Activated gamma-delta T cell (primary cell): ENCODE data around the gene LMCD1.

Source experiments
- DNase-seq: peaks from one replicate; lab custom pipeline; 2025; lab: John Stamatoyannopoulos, UW

The LMCD1 gene

DNA sequence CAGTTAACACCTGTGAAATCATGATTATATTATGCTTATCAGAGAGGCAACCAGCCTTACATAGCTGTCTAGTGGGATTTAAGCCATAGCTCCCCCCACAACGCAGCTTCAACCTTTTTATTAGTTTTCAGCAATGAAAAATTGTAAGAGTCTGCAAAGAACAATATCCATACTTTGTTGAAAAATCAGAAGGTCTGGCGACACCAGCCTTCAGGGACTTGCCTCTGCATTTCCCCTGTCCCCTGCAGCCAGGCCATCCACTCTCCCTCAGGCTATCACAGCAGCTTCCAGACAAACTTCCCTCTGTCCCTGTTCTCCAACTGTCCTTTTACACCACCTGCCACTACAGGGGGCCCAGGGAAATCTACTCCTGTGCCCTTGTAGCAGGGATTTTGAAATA is 83.0 kb downstream of the LMCD1 start:
- no peak for DNase-seq

GRCh38 chr3:8589880-8590556 is 88.4 kb downstream of the LMCD1 start:
- no peak for DNase-seq

GRCh38 chr3:8593021-8593827 is 91.6 kb downstream of the LMCD1 start:
- DNase-seq = no peak

DNA sequence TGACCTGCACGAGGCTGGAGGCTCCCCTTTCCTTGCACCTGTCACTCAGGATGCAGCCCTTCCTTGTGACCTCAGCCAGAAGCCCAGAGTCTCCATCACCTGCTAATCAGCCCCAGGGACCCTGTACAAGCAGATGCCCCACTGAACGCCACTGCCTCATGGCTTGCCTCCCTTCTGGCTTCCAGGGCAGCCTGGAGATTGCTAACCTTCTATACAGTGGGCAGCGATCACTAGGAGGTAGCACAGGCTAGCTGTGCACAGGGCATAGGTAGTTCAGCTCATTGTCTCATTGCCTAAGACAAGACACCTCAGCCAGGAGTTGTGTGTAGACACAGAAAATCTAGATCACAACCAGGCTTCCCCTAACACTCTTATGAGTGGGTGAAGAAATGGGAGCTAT is 93.6 kb downstream of the LMCD1 start:
- no peak for DNase-seq

GRCh38 chr3:8595695-8596115 is 94.1 kb downstream of the LMCD1 start:
- DNase-seq = no peak

- no peak for DNase-seq
These were observed 94.9 kb downstream of the LMCD1 start for GRCh38 chr3:8596321-8597218.

- DNase-seq = no peak
These were observed 95.7 kb downstream of the LMCD1 start for GRCh38 chr3:8597219-8597853.

GRCh38 chr3:8599146-8599545 is 97.5 kb downstream of the LMCD1 start:
- no peak for DNase-seq

DNA sequence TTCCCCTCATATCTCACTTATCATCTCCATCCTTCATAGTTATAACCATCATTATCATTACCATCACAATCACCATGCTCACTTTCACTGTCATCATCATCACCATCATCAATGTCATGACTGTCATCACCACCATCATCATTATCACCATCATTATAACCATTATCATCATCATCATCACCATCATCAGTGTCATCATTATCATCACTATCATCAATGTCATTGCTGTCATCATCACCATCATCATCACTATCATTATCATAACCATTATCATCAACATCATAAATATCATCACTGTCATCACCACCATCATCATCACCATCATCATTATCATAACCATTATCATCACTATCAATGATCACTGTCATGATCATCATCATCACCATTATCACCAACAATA is 98.8 kb downstream of the LMCD1 start:
- no peak for DNase-seq

- DNase-seq = no peak
These were observed 101.6 kb downstream of the LMCD1 start for GRCh38 chr3:8603115-8603710.

- no peak for DNase-seq
These were observed 102.4 kb downstream of the LMCD1 start for GRCh38 chr3:8604006-8604405.

- no peak for DNase-seq
These were observed 103.4 kb downstream of the LMCD1 start for GRCh38 chr3:8604988-8605387.

- DNase-seq = no peak
These were observed 105.1 kb downstream of the LMCD1 start for GRCh38 chr3:8606701-8607231.

DNA sequence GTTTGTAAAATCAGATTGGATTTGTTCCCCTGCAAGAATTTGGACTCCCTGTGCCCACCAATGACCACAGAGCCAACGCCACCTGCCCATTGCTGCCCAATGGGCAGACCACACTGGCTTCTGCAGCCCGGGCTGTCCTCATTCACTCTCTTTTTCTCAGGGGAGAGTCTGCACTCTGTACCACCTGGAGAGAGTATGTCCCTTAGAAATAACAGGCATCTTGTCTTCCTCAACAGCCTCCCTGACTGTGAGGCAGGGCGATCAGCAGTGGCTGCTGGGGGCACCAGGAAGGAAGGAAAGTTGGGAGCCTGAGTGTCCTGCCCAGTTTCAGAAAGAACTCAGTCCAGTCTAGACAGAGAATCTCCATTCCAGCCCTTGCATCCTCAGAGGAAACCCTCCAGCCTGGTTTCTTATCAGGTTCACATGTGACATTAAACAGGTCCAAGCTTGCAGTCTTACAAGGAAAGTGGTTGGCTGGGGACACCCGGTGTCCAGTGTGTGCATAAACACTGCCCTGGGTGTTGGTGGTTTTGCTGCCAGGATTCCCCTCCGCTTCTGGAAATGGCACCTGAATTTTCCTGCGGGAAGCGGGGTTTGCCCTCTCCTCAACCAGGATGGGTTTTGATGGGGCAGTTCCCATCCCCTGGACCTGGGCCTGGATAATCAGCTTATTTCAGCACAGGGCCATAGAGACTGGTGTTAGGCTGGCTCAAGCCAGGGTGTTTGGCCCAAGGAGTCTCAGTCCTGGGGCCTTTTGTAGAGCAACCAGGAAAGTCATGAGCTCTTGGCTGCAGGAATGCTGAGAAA is 105.8 kb downstream of the LMCD1 start:
- DNase-seq = no peak

- no peak for DNase-seq
These were observed 106.6 kb downstream of the LMCD1 start for GRCh38 chr3:8608041-8608790.

DNA sequence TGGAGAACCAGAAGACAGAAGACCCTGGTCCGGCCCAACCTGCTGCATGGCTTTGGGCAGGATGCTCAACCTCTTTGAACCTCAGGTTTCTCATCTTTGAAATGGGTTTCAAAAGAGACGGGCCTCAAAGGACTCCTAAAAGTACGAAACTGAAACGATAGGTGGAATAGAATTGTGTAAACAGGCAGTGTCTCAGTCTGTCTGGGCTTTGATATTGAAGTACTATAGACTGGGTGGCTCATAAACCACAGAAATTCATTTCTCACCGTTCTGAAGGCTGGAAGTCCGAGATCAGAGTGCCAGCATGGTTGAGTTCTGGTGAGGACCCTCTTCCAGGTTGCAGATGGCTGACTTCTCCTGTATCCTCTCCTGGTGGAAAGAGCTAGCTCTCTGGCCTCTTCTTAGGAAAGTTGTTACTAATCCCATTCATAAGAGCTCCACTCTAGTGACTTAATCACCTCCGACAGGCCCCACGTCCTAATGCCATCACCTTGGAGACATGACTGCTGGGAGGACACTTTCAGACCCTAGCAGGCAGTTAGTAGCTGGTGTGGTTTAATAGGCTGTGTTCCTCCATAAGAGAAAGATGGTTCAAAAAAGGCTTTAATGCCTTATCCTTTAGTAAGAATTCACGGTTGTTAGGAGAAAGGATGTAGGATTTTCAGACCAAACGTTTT is 107.3 kb downstream of the LMCD1 start:
- DNase-seq = no peak

GRCh38 chr3:8610951-8611350 is 109.3 kb downstream of the LMCD1 start:
- no peak for DNase-seq

DNA sequence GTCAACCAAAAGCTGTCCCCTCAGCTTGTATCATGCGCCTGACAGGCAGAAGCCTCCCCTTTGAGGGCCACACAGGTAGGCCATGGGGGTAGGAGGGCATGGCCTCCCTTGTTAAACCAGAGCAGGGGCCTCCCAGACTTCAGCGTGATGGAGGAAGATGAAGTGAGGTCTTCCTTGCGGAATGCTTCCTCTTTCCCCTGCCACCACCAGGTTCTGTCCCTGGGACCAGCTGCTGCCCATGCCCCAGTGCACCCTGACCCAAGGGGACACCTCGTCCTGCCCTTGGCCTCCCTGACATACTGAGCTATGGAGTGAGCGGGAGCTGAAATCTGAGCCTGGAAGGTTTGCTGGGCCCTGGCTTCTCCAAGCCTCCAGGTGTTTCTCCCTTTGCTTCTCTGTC is 116.3 kb downstream of the LMCD1 start:
- DNase-seq = no peak

- no peak for DNase-seq
These were observed 117.3 kb downstream of the LMCD1 start for GRCh38 chr3:8618950-8619349.
